IPS-18c (cell line): ENCODE measurements around the gene RUNX1.

Experiments
- H3K4me3 ChIP-seq: 2 replicates; pipeline ENCODE4 v1.7.0; 2013; ENCODE audit warnings: low read depth, mild to moderate bottlenecking, low read length, moderate library complexity; ENCODE audit not compliant: insufficient read depth
- H3K9me3 ChIP-seq: one replicate; pipeline ENCODE4 v1.6.1; 2013; ENCODE audit warnings: mild to moderate bottlenecking, low read length, moderate library complexity; ENCODE audit not compliant: control insufficient read depth, insufficient read depth

The RUNX1 gene

GRCh38 chr21:34754690-34755647 is 294.1 kb downstream of the RUNX1 start:
- Histone ChIP-seq H3K4me3 (no peak overlapping the region), H3K9me3 (no peaks in the 10 kb centered on the region)

GRCh38 chr21:34748862-34749261 is 300.2 kb downstream of the RUNX1 start:
- Histone ChIP-seq H3K9me3 (no peaks in the 10 kb centered on the region), H3K4me3 (no peak overlapping the region)

- Histone ChIP-seq H3K9me3 (no peaks in the 10 kb centered on the region), H3K4me3 (no peak overlapping the region)
Observed at GRCh38 chr21:34745557-34746255, 303.4 kb downstream of the RUNX1 start.

GRCh38 chr21:34744801-34745200 is 304.3 kb downstream of the RUNX1 start:
- Histone ChIP-seq H3K9me3 (no peaks in the 10 kb centered on the region), H3K4me3 (no peak overlapping the region)

DNA sequence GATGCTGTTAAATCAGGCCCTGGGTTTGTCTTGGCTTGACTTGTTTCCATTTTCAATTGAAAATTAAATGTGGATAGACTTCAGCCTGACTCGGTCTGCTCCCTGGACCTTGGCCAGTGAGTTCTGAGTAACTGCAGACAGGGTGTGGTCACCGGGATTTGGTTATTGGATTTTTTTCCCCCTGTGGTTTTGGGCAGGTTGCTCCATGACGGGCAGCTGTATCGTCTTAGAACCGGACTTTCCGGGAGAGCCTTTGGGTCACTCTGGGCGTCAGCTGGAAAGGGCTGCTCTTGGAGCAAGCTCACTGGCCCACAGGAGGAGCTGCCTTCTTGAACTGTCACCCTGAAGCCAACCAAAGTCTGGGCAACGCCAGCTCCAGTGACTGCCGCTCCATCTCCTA is 305.3 kb downstream of the RUNX1 start:
- Histone ChIP-seq H3K9me3 (no peaks in the 10 kb centered on the region), H3K4me3 (no peak overlapping the region)

GRCh38 chr21:34743285-34743684 is 305.8 kb downstream of the RUNX1 start:
- Histone ChIP-seq H3K4me3 (no peak overlapping the region), H3K9me3 (no peaks in the 10 kb centered on the region)

GRCh38 chr21:34740198-34740597 is 308.9 kb downstream of the RUNX1 start:
- H3K9me3 ChIP-seq, result no peaks in the 10 kb centered on the region
- H3K4me3 ChIP-seq, result no peak overlapping the region
